HTR-8/SVneo (cell line): Measurements from ENCODE around the gene TBC1D12.
"Not testable (repeated sequence)": the region's sequence is repeated elsewhere in the genome, so short reads cannot be mapped to it uniquely, and the experiment has no call there.

Experiments
- DNase-seq: peaks from one replicate; pipeline ENCODE4 v3.0.0; 2011; ENCODE audit warnings: low spot score, mixed read lengths; ENCODE audit not compliant: insufficient read length
- FAIRE-seq: peaks from 2 replicates; lab custom pipeline; 2011; peaks lifted over from hg19 to GRCh38; lab: Jason Lieb, UNC

Gene TBC1D12

DNA sequence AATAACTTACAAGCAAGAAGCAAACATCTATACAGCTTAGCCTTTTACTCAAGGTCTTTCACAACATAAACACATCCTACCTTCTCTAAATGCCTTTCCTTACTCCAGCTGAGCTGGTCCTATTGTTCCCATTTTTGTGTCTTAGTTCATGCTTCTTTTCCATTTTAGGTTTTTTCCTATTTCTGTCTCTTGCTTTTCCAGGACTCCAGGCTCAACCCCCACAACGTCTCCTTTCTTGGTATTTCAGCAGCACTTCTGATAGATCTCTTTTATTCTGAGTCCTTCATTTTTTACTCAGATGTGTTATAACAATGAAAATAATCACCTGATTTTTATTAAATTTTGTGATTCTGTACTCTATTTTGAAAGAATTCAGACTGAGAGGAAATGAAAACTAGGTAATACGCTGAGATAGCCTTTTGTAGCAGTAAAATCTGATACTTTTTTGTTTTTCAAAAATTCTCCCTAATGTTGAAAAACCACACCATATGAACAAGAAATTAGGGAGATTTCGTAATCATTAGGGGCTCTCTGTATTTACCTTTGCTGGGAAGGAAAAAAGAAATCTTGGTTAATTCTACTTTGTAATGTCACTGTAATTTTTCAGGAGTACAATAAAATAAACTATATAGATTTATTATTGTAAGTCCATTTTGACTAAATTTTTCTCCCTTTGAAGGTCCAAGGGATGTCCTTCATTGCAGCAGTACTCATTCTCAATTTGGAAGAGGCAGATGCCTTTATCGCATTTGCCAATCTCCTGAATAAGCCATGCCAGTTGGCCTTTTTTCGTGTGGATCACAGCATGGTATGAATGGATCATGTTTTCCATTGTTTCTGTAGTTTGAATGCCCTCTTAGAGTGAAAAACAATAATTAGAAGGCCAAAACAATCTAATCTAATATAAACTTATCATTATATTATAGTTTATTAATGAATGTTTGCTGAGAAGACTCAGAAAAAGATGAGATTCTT lies 119.2 kb downstream of the TBC1D12 start:
- FAIRE-seq (no peak), DNase-seq (no peak)

DNA sequence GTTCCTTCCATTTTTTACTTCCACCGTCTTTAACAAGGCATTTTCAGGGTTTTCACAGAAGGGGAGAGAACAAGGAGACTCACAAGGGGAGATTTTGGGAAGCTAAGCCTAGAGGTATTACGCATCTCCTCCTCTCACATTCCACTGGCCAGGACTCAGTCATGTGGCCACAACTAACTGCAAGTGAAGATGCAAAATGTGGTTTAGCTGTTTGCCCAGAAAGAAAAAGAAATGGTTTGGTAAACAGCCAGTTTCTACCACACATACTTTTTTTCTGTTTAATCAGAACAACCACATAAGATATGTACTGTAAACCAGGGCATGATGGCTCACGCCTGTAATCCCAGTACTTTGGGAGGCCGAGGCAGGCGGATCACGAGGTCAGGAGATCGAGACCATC lies 121.8 kb downstream of the TBC1D12 start:
- no peak for FAIRE-seq
- peak; percentile 3 for DNase-seq

DNA sequence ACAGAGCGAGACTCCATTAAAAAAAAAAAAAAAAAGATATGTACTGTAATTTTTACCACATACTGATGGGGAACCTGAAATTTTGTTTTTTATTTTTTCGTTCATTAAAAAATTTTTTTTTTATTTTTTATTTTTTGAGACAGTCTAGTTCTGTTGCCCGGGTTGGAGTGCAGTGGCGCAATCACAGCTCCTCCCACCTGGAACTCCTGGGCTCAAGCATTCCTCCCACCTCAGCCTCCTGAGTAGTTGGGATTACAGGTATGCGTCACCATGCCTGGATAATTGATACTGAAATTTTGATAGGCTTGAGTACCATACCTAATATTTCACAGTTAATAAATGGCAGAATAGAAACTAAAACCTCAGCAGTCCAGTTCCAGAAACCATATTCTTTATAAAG lies 122.4 kb downstream of the TBC1D12 start:
- DNase-seq (no peak), FAIRE-seq (no peak)

DNA sequence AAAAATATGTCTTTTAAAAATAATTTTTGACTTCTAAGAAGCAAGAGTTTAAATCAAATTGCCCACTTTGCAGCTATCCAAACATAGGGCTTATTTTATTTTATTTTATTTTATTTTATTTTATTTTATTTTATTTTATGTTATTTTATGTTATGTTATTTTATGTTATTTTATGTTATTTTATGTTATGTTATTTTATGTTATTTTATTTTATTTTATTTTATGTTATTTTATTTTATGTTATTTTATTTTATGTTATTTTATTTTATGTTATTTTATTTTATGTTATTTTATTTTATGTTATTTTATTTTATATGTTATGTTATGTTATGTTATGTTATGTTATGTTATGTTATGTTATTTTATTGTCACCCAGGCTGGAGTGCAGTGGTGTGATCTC lies 129.2 kb downstream of the TBC1D12 start:
- DNase-seq, FAIRE-seq: not testable (repeated sequence)

DNA sequence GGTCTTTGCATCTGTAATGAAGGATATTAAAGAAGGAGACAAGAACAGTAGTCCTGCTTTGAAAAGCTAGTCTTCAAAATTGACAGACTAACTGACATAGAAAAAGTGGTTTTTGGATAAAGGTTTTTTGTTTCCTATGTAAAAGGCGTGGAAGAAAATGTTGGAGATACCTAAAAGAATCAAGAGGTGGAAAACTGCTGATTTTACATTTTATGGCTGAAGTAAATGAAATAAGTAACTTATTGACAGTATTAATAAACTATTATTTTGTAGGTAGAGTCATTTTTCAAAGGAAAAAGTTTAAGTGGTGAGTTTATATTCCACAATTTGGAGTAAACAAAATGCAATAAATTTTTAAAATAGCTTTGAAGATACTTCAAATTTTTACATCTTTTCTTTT lies 130.7 kb downstream of the TBC1D12 start:
- FAIRE-seq (no peak), DNase-seq (no peak)

DNA sequence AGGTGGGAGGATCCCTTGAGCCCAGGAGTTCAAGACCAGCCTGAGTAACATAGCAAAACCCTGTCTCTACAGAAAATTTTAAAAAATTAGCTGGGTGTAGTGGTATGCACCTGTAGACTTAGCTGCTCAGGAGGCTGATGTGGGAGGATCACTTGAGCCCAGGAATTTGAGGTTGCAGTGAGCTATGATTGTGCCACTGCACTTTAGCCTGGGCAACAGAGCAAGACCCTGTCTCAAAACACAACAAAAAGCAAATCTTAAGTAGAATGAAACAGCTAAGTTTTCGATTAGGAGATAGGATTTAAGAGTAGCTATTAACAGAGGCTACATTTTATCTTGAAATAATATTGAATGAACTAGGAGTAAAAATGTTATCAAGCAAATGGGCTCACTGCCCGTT lies 139.9 kb downstream of the TBC1D12 start:
- FAIRE-seq, DNase-seq: not testable (repeated sequence)

DNA sequence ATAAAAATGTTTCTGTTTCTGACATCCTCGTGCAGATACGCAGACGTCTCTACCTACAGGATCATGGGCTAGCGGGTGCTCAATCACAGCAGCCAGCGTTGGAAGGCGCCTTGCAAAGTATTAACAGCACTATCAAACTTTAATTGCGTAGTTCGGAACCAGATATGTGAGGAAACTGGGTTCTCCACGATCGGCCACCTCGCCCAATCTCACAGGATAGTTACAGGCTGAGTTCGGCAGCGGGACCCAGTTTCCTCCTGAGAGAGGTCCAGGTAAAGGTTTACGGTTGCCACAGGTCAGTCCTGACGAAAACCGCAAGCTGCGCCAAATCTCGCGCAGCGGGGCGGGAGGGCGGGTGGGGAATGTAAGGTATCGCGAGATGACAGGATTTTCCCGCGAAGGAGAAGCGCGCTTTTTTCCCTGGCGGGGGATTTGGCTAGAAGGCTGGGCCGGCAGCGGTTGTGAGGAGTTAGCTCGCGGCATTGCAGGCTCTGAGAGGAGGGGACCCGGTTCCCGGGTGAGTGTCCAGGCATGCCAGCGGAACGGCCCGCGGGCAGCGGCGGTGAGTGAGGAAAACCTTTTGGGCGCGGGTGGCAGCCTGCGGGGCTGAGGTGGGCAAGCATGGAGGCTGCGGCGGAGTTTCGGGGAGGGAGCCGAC lies 143.2 kb downstream of the TBC1D12 start, which contains the start of gene HELLS:
HELLS (plus strand) TSS at position 398 of the 658 bp plus-strand sequence; CDS start at position 532, 134 bp downstream.
- peak; percentile 72 for FAIRE-seq
- peak; percentile 90 for DNase-seq

DNA sequence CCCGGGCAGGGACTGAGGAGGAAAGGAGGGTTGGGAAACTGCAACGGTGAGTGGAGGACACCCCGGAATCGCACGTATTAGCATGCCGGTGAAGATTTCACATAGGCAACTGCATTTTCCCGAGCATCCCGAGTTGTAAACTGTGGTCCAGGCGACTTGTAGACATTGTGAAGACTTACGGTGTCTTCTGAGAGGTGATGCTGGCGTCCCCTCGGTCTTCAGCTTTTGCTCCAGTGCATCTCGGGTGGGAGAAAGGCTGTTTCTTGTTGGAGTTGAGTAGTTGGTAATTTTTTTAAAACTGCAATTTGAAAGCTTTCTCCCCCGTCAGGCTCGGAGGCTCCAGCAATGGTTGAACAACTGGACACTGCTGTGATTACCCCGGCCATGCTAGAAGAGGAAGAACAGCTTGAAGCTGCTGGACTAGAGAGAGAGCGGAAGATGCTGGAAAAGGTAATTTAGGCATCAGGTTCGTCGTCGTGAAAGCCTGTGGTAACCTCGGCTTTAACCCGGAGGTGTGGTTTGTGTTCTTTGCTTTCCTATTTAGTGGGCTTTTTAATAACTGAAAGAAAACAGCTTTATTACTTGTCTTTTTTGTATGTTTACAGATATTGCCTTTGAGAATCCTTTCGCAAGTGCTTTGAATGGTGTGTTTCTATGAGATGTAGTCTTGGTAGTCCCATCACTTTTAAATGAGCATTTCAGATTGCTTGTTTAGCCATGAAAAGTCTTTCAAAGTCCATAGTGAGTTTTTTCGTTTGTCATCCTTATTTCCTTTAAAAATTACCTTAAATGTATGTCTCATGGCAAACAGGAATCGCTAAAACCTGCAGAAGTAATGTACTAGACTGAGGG lies 143.9 kb downstream of the TBC1D12 start:
- peak; percentile 29 for DNase-seq
- no peak for FAIRE-seq

DNA sequence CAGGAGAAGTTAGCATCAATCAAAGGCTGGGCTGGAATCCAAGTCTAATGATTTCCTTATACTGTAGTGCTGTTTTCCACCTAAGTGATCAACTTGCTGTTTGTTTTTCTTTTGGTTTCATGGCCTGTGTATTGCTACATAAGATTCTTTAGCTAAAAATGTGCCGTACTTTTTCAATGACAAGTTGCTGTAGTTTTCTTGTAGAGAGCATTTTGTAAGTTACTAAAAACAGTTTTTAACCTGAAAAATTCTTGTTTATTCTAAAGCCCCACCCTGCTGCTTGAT lies 144.5 kb downstream of the TBC1D12 start:
- FAIRE-seq, result no peak
- peak; percentile 18 for DNase-seq

DNA sequence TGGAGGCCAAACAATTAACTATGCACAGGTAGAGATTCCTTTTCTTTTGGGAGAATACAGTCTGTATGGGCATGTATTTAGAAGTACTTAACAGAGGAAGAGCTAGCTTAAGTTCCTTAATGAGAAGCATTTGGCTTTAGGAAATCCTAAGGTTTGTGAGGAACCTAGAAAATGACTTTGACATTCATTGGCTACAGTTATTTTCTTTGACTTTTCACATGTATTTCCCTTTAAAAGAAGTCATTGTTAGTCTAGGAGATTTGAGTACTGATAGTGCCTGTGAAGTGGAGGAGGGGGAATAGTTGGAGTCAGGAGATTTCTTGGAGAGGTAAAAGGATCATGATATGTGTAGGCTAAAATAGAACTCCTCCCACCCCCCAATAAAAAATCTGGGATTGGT lies 146.9 kb downstream of the TBC1D12 start:
- DNase-seq (no peak), FAIRE-seq (no peak)

DNA sequence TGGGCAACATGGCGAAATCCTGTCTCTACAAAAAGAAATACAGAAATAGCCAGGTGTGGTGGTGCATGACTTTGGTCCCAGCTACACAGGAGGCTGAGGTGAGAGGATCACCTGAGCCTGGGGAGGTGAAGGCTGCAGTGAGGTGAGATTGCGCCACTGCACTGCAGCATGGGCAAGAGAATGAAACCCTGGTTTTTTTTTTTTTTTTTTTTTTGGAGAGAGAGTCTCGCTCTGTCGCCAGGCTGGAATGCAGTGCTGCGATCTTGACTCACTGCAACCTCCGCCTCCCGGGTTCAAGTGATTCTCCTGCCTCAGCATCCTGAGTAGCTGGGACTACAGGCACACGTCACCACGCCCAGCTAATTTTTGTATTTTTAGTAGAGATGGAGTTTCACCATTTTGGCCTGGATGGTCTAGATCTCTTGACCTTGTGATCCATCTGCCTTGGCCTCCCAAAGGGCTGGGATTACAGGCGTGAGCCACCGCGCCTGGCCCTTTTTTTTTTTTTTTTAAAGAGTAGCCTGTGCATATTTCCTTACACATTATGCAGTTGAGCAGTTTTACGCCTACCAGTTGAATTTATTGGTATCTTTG lies 165.5 kb downstream of the TBC1D12 start:
- not testable (repeated sequence) for FAIRE-seq, DNase-seq

DNA sequence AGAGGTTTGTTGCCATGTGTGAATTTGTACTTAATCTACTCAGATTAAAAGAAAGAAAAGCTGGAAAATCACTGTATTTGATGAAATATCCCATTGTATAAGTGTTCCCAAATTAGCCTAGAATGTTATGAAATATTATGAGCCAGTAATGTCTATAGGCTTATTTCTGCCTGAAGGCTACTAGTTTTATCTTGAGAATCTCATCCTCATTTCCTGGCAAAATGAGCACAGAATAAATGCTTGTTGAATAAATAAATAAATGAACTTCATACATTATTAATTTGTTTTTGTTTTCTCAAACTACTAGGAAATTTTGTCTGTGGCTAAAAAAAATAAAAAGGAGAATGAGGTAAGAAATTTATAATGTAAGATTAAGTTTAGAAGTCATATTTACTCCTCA lies 168.7 kb downstream of the TBC1D12 start:
- no peak for DNase-seq
- FAIRE-seq, result no peak

DNA sequence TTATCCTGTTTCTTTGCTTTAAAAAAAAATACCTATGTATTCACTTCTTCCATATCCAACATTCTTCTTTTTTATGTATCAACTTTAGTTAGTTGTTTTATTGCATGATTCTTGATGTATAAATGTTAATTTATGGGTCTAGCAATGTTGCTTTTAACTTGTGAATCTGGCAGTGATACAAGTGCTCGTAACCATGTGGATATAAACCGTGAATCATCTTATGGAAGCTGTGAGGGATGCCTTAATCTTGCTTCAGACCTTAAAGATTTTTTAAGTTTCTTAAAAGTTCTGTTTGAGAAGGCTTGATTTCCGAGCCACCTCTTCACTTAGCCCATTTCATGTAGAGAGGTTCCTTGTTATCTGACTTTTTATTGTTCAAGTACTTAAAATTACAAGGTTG lies 169.2 kb downstream of the TBC1D12 start:
- DNase-seq, result no peak
- FAIRE-seq, result no peak

DNA sequence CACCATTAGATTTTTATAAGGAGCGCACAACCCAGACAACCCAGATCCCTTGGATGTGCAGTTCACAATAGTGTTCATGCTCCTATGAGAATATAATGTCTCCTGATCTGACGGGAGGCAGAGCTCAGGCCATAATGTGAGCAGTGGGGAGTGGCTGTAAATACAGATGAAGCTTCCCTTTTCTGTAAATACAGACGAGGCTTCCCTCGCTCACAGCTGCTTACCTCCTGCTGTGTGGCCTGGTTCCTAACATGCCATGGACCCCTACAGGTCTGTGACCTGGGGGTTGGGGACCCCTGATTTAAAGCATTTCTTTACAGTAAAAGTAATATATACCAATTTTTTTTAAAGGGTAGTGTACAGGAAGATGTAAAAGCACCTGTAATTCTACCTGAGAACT lies 176.4 kb downstream of the TBC1D12 start:
- FAIRE-seq (no peak), DNase-seq (no peak)

DNA sequence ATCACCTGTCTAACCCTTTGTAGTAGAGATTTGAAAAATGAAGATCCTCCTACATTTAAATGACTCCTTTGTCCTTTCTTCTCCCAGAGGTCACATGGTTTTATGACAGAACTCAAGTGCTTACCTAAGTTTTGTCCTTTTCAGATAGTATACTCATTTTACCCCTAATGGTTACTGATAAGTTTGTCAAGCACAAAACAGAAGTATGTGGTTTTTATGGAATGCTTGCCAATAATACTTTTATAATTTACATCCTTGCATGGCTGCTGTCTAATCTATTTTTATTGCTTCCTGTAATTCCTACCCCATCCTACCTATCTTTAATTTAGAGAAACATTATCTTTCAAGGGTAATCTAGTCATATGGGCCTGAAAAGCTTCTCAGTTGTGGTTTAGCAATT lies 180.8 kb downstream of the TBC1D12 start:
- FAIRE-seq (no peak), DNase-seq (no peak)
